Fibroblast of lung (primary cell): ENCODE data around the gene SYP.
"Not testable (repeated sequence)": the region's sequence is repeated elsewhere in the genome, so short reads cannot be mapped to it uniquely, and the experiment has no call there.

ENCODE experiments used
- EZH2 ChIP-seq: IDR thresholded peaks from 2 replicates; pipeline ENCODE4 v1.5.1; 2012; ENCODE audit warnings: low read length, control low read depth, mild to moderate bottlenecking; ENCODE audit errors: missing control alignments
- TF ChIP-seq, protein P1 (sequence below), 2 donors: IDR thresholded peaks in 1 of 2; conservative IDR thresholded peaks in 1 of 2; 1 replicate in 1 of 2; 2 replicates in 1 of 2; pipeline ENCODE4 v1.5.1; 2011 to 2012; ENCODE audit warnings: low read length in 2 of 2, control low read depth in 1 of 2, inconsistent platforms in 1 of 2, low read depth in 1 of 2, mild to moderate bottlenecking in 1 of 2

DNA sequence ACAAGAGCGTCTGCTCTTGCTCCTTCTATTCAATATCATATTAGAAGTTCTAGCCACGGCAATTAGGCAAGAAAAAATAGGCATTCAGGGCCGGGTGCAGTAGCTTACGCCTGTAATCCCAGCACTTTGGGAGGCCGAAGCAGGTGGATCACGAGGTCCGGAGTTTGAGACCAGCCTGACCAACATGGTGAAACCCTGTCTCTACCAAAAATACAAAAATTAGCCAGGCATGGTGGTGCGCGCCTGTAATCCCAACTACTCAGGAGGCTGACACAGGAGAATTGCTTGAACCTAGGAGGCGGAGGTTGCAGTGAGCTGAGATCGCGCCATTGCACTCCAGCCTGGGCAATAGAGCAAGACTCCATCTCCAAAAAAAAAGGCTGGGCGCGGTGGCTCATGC, 50.7 kb downstream of the SYP start:
- TF ChIP-seq, protein P1, sequence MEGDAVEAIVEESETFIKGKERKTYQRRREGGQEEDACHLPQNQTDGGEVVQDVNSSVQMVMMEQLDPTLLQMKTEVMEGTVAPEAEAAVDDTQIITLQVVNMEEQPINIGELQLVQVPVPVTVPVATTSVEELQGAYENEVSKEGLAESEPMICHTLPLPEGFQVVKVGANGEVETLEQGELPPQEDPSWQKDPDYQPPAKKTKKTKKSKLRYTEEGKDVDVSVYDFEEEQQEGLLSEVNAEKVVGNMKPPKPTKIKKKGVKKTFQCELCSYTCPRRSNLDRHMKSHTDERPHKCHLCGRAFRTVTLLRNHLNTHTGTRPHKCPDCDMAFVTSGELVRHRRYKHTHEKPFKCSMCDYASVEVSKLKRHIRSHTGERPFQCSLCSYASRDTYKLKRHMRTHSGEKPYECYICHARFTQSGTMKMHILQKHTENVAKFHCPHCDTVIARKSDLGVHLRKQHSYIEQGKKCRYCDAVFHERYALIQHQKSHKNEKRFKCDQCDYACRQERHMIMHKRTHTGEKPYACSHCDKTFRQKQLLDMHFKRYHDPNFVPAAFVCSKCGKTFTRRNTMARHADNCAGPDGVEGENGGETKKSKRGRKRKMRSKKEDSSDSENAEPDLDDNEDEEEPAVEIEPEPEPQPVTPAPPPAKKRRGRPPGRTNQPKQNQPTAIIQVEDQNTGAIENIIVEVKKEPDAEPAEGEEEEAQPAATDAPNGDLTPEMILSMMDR (conservative IDR thresholded peaks at IDR 0.05 in 1 of 2, IDR thresholded peaks at IDR 0.05 in 1 of 2; ENCODE audit: low read depth in 1 of 2, low read length in 2 of 2), result not testable (repeated sequence)
- TF ChIP-seq EZH2, result not testable (repeated sequence)
